Left ventricle myocardium inferior (tissue), 1 donor: ENCODE measurements around the gene PRKD2. TPM values are rescaled to one million over a fixed set of nuclear protein-coding genes. Genes with fewer than 3 reads are reported as not detected.
"Not testable (repeated sequence)": the region's sequence is repeated elsewhere in the genome, so short reads cannot be mapped to it uniquely, and the experiment has no call there.

Experiments used
- DNase-seq: peaks from one replicate; pipeline ENCODE4 v3.0.0-alpha.2; 2020
- H3K27ac ChIP-seq: fragments of 200-600 bp; replicated peaks from 2 replicates; pipeline ENCODE4 v1.8.0; 2021
- H3K27me3 ChIP-seq: fragments of 200-600 bp; 2 replicates; pipeline ENCODE4 v1.8.0; 2021; ENCODE audit warnings: low read depth
- H3K36me3 ChIP-seq: fragments of 200-600 bp; 2 replicates; pipeline ENCODE4 v1.8.0; 2021
- H3K4me1 ChIP-seq: fragments of 200-600 bp; 2 replicates; pipeline ENCODE4 v1.8.0; 2021
- H3K4me3 ChIP-seq: fragments of 200-600 bp; 2 replicates; pipeline ENCODE4 v1.8.0; 2021; ENCODE audit warnings: mild to moderate bottlenecking, moderate library complexity
- H3K9me3 ChIP-seq: fragments of 200-600 bp; replicated peaks from 2 replicates; pipeline ENCODE4 v1.8.0; 2021
- CTCF ChIP-seq: fragments of 200-600 bp; IDR thresholded peaks from 2 replicates; pipeline ENCODE4 v1.8.0; 2021; ENCODE audit warnings: antibody characterized with exemption, mild to moderate bottlenecking, borderline replicate concordance
- intact Hi-C: fragments of 100-400 bp; cut with micrococcal nuclease; formaldehyde crosslinking; loops from one replicate; pipeline ENCODE4 v1.11.0; 2022
- total RNA-seq: library from RNA; stranded (reverse); fragmentation: NEBNext Ultra II Directional; extraction: Animal tissue kit (Norgen Biotek cat#: 25700); gene quantifications from one replicate; pipeline ENCODE4 v1.2.1, GENCODE V29; 2021
- donor health status: DM: no; HTN: yes; CAD: no; lungs with severe emphysema.

Gene PRKD2
- total RNA-seq, 1 donor from 2014 or later = 7.9 TPM

- no peak for TF ChIP-seq CTCF
- peaks cover 45% of the 10 kb centered on the region for H3K4me1 ChIP-seq
- DNase-seq = peak; percentile 65
- peak overlapping the region; percentile 58 for H3K4me3 ChIP-seq
- H3K27me3 ChIP-seq = peaks cover 30% of the 10 kb centered on the region
- no peaks in the 10 kb centered on the region for H3K9me3 ChIP-seq
- no peak overlapping the region for H3K27ac ChIP-seq
- intact Hi-C loops = no loop called here
- no peaks in the 10 kb centered on the region for H3K36me3 ChIP-seq
Measured at GRCh38 chr19:46634045-46634655, 82.8 kb downstream of the PRKD2 start.

- peaks cover 30% of the 10 kb centered on the region for H3K27me3 ChIP-seq
- H3K36me3 ChIP-seq = no peaks in the 10 kb centered on the region
- no peak overlapping the region for H3K4me3 ChIP-seq
- no peak overlapping the region for H3K27ac ChIP-seq
- no peak for TF ChIP-seq CTCF
- H3K9me3 ChIP-seq = no peaks in the 10 kb centered on the region
- intact Hi-C loops = no loop called here
- no peak for DNase-seq
- peaks cover 35% of the 10 kb centered on the region for H3K4me1 ChIP-seq
Measured at GRCh38 chr19:46633130-46633529, 83.8 kb downstream of the PRKD2 start.

GRCh38 chr19:46631481-46631880, 85.4 kb downstream of the PRKD2 start:
- peak; percentile 67 for DNase-seq
- Histone ChIP-seq H3K4me1 (peaks cover 40% of the 10 kb centered on the region), H3K36me3 (no peaks in the 10 kb centered on the region), H3K27me3 (peaks cover 30% of the 10 kb centered on the region), H3K9me3 (no peaks in the 10 kb centered on the region), H3K27ac (peak overlapping the region; percentile 27), H3K4me3 (no peak overlapping the region)
- intact Hi-C loops = no loop called here
- TF ChIP-seq CTCF = no peak

GRCh38 chr19:46630586-46631205, 86.2 kb downstream of the PRKD2 start:
- H3K4me3 ChIP-seq = no peak overlapping the region
- H3K4me1 ChIP-seq = peaks cover 42% of the 10 kb centered on the region
- DNase-seq = no peak
- H3K9me3 ChIP-seq = no peaks in the 10 kb centered on the region
- intact Hi-C loops = no loop called here
- TF ChIP-seq CTCF = no peak
- H3K27me3 ChIP-seq = peaks cover 26% of the 10 kb centered on the region
- H3K36me3 ChIP-seq = no peaks in the 10 kb centered on the region
- peak overlapping the region; percentile 27 for H3K27ac ChIP-seq

GRCh38 chr19:46629546-46630025, 87.3 kb downstream of the PRKD2 start:
- intact Hi-C loops = no loop called here
- Histone ChIP-seq H3K4me1 (peaks cover 53% of the 10 kb centered on the region), H3K27ac (peak overlapping the region; percentile 66), H3K9me3 (no peaks in the 10 kb centered on the region), H3K4me3 (no peak overlapping the region), H3K36me3 (no peaks in the 10 kb centered on the region), H3K27me3 (peaks cover 19% of the 10 kb centered on the region)
- TF ChIP-seq CTCF = no peak
- no peak for DNase-seq

- H3K36me3 ChIP-seq, DNase-seq, intact Hi-C loops, H3K4me3 ChIP-seq, H3K9me3 ChIP-seq: not testable (repeated sequence)
- Histone ChIP-seq H3K4me1 (peaks cover 58% of the 10 kb centered on the region), H3K27me3 (peaks cover 14% of the 10 kb centered on the region), H3K27ac (peak overlapping the region; percentile 66)
Measured at GRCh38 chr19:46628970-46629369, 87.9 kb downstream of the PRKD2 start.
